NT2/D1 (cell line): ENCODE data around the gene HDC.

Source experiments
- DNase-seq: peaks from one replicate; pipeline ENCODE4 v3.0.0-alpha.2; 2011; ENCODE audit warnings: low read depth, low spot score
- H3K27me3 ChIP-seq: 2 replicates; pipeline ENCODE4 v1.6.0; 2011; ENCODE audit warnings: mild to moderate bottlenecking; ENCODE audit not compliant: insufficient read length, insufficient read depth
- H3K36me3 ChIP-seq: 2 replicates; pipeline ENCODE4 v1.6.1; 2011; ENCODE audit warnings: mild to moderate bottlenecking, low read length, mixed read lengths; ENCODE audit not compliant: insufficient read depth, insufficient read length
- H3K4me1 ChIP-seq: 2 replicates; pipeline ENCODE4 v1.5.1; 2011; ENCODE audit not compliant: insufficient read depth, insufficient read length
- H3K4me3 ChIP-seq: 2 replicates; pipeline ENCODE4 v1.5.1; 2011; ENCODE audit warnings: low read depth; ENCODE audit not compliant: insufficient read length
- H3K9ac ChIP-seq: 2 replicates; pipeline ENCODE4 v1.6.0; 2011; ENCODE audit warnings: low read depth; ENCODE audit not compliant: insufficient read length
- H3K9me3 ChIP-seq: 2 replicates; pipeline ENCODE4 v1.5.1; 2011; ENCODE audit warnings: mild to moderate bottlenecking, low read length; ENCODE audit not compliant: insufficient read depth
- SUZ12 ChIP-seq: IDR thresholded peaks from 2 replicates; pipeline ENCODE4 v1.6.1; 2011; ENCODE audit not compliant: insufficient read length, insufficient read depth; ENCODE audit errors: extremely low read depth
- YY1 ChIP-seq: IDR thresholded peaks from 2 replicates; pipeline ENCODE4 v1.6.1; 2011; ENCODE audit not compliant: insufficient read length, insufficient read depth
- ZNF274 ChIP-seq: IDR thresholded peaks from 2 replicates; pipeline ENCODE4 v1.6.1; 2011; ENCODE audit warnings: mild to moderate bottlenecking, low read depth, low read length

The HDC gene

GRCh38 chr15:50225938-50226337, 39.6 kb downstream of the HDC start:
- Histone ChIP-seq H3K4me1 (no peaks in the 10 kb centered on the region), H3K27me3 (no peaks in the 10 kb centered on the region), H3K4me3 (no peak overlapping the region), H3K36me3 (no peaks in the 10 kb centered on the region), H3K9ac (no peak overlapping the region), H3K9me3 (no peaks in the 10 kb centered on the region)
- no peak for DNase-seq
- TF ChIP-seq YY1 (no peak), ZNF274 (no peak), SUZ12 (no peak)

GRCh38 chr15:50225057-50225456, 40.5 kb downstream of the HDC start:
- no peak overlapping the region for H3K9ac ChIP-seq
- no peaks in the 10 kb centered on the region for H3K36me3 ChIP-seq
- no peaks in the 10 kb centered on the region for H3K9me3 ChIP-seq
- no peaks in the 10 kb centered on the region for H3K27me3 ChIP-seq
- no peak overlapping the region for H3K4me3 ChIP-seq
- no peaks in the 10 kb centered on the region for H3K4me1 ChIP-seq
- no peak for DNase-seq
- TF ChIP-seq SUZ12 (no peak), ZNF274 (no peak), YY1 (no peak)

- no peaks in the 10 kb centered on the region for H3K9me3 ChIP-seq
- H3K36me3 ChIP-seq, result no peaks in the 10 kb centered on the region
- no peaks in the 10 kb centered on the region for H3K4me1 ChIP-seq
- TF ChIP-seq SUZ12, result no peak
- no peak for TF ChIP-seq ZNF274
- TF ChIP-seq YY1, result no peak
- no peaks in the 10 kb centered on the region for H3K27me3 ChIP-seq
- DNase-seq, result no peak
- no peak overlapping the region for H3K9ac ChIP-seq
- no peak overlapping the region for H3K4me3 ChIP-seq
Observed at GRCh38 chr15:50224606-50225005, 40.9 kb downstream of the HDC start.

- Histone ChIP-seq H3K36me3 (no peaks in the 10 kb centered on the region), H3K4me1 (no peaks in the 10 kb centered on the region), H3K9me3 (no peaks in the 10 kb centered on the region), H3K27me3 (no peaks in the 10 kb centered on the region), H3K4me3 (no peak overlapping the region), H3K9ac (no peak overlapping the region)
- no peak for DNase-seq
- TF ChIP-seq SUZ12 (no peak), ZNF274 (no peak), YY1 (no peak)
Observed at GRCh38 chr15:50222181-50222580, 43.3 kb downstream of the HDC start.

- no peaks in the 10 kb centered on the region for H3K27me3 ChIP-seq
- no peak for DNase-seq
Observed at GRCh38 chr15:50219820-50220219, 45.7 kb downstream of the HDC start.

GRCh38 chr15:50218691-50219090, 46.8 kb downstream of the HDC start:
- no peaks in the 10 kb centered on the region for H3K9me3 ChIP-seq
- no peaks in the 10 kb centered on the region for H3K36me3 ChIP-seq
- no peak overlapping the region for H3K4me3 ChIP-seq
- H3K9ac ChIP-seq, result no peak overlapping the region
- TF ChIP-seq YY1 (no peak), SUZ12 (no peak), ZNF274 (no peak)
- no peak for DNase-seq
- no peaks in the 10 kb centered on the region for H3K4me1 ChIP-seq
- H3K27me3 ChIP-seq, result no peaks in the 10 kb centered on the region

More at GRCh38 chr15:50219820-50220219, 45.7 kb downstream of the HDC start:
- Histone ChIP-seq H3K9me3 (no peaks in the 10 kb centered on the region), H3K4me1 (no peaks in the 10 kb centered on the region), H3K9ac (no peak overlapping the region), H3K36me3 (no peaks in the 10 kb centered on the region), H3K4me3 (no peak overlapping the region)
- TF ChIP-seq SUZ12 (no peak), ZNF274 (no peak)

GRCh38 chr15:50218291-50218690, 47.2 kb downstream of the HDC start:
- Histone ChIP-seq H3K4me3 (no peak overlapping the region), H3K4me1 (no peaks in the 10 kb centered on the region), H3K36me3 (no peaks in the 10 kb centered on the region), H3K9me3 (no peaks in the 10 kb centered on the region), H3K27me3 (no peaks in the 10 kb centered on the region), H3K9ac (no peak overlapping the region)
- DNase-seq, result no peak
- TF ChIP-seq SUZ12 (no peak), ZNF274 (no peak), YY1 (no peak)
